B cell (primary cell): ENCODE data around the gene MAPRE2. TPM values are rescaled to one million over a fixed set of nuclear protein-coding genes. Genes with fewer than 3 reads are reported as not detected.

Experiments used
- ATAC-seq: fragments of 200-7000 bp; cut with Tn5 transposase; one replicate; pipeline ENCODE4 v1.10.0; 2021; ENCODE audit warnings: low read depth, mild to moderate bottlenecking, moderate number of reproducible peaks, moderate library complexity
- CTCF ChIA-PET: fragments of 350-600 bp; sonication (Branson Sonifier 250); formaldehyde crosslinking; loops from one replicate; lab custom pipeline; 2021; ENCODE audit warnings: antibody characterized with exemption, inconsistent platforms; lab: Charles Lee
- POLR2A ChIA-PET: fragments of 350-600 bp; sonication (Branson Sonifier 250); formaldehyde crosslinking; loops from one replicate; lab custom pipeline; 2021; ENCODE audit warnings: antibody characterized with exemption; lab: Charles Lee
- DNase-seq: peaks from one replicate; pipeline ENCODE4 v3.0.0; 2013
- H2AFZ ChIP-seq: 2 replicates; pipeline ENCODE4 v1.6.1; 2012; ENCODE audit warnings: mild to moderate bottlenecking, low read depth, low read length; ENCODE audit not compliant: insufficient read depth, poor library complexity, severe bottlenecking
- H3K27ac ChIP-seq, 2 donors: 1 replicate in 1 of 2; 2 replicates in 1 of 2; pipeline ENCODE4 v1.5.1; 2012 to 2013; ENCODE audit warnings: low read length in 2 of 2, mild to moderate bottlenecking in 2 of 2, moderate library complexity in 1 of 2
- H3K27me3 ChIP-seq, 4 experiments: fragments of 200-600 bp in 1 of 4; sonication (generic) in 1 of 4; replicated peaks in 1 of 4; 1 replicate in 2 of 4; 2 replicates in 2 of 4; pipeline versions ENCODE4 v1.6.1 to v1.7.0; 2013 to 2016; ENCODE audit warnings: low read length in 3 of 4, mild to moderate bottlenecking in 2 of 4, mixed read lengths in 1 of 4, moderate library complexity in 1 of 4; ENCODE audit not compliant: insufficient read depth in 4 of 4, control insufficient read depth in 3 of 4; ENCODE audit errors: control extremely low read depth in 1 of 4
- H3K36me3 ChIP-seq, 2 experiments: replicated peaks in 1 of 2; 1 replicate in 1 of 2; 2 replicates in 1 of 2; pipeline versions ENCODE4 v1.6.1 to v1.7.1; 2013; ENCODE audit warnings: low read length in 1 of 2; ENCODE audit not compliant: insufficient read depth in 2 of 2, control insufficient read depth in 1 of 2; ENCODE audit errors: control extremely low read depth in 1 of 2, extremely low read depth in 1 of 2
- H3K4me1 ChIP-seq, 2 donors: fragments of 200-600 bp in 1 of 2; sonication (generic) in 1 of 2; 1 replicate in 1 of 2; 2 replicates in 1 of 2; pipeline versions ENCODE4 v1.5.1 to v1.6.1; 2013 to 2017; ENCODE audit warnings: low read length in 2 of 2; ENCODE audit not compliant: control insufficient read depth in 2 of 2, insufficient read depth in 2 of 2
- H3K4me2 ChIP-seq: replicated peaks from 2 replicates; pipeline ENCODE3; 2012; ENCODE audit warnings: mild to moderate bottlenecking, low read depth, low read length; ENCODE audit not compliant: poor library complexity, severe bottlenecking
- H3K4me3 ChIP-seq, 5 experiments: fragments of 200-600 bp in 1 of 5; sonication (generic) in 1 of 5; 1 replicate in 3 of 5; 2 replicates in 2 of 5; pipeline versions ENCODE4 v1.5.1 to v1.7.0; 2011 to 2016; ENCODE audit warnings: low read length in 4 of 5, mild to moderate bottlenecking in 4 of 5, low read depth in 2 of 5, control low read depth in 1 of 5, moderate library complexity in 1 of 5; ENCODE audit not compliant: insufficient read depth in 1 of 5; ENCODE audit errors: control extremely low read depth in 1 of 5, extremely low read depth in 1 of 5
- H3K79me2 ChIP-seq: fragments of 200-600 bp; sonication (generic); one replicate; pipeline ENCODE4 v1.6.0; 2016; ENCODE audit warnings: low read length; ENCODE audit not compliant: control insufficient read depth, insufficient read depth
- H3K9ac ChIP-seq: fragments of 200-600 bp; sonication (generic); 2 replicates; pipeline ENCODE4 v1.6.1; 2017; ENCODE audit warnings: mild to moderate bottlenecking, low read length, moderate library complexity
- H3K9me3 ChIP-seq, 3 donors: one replicate each; pipeline versions ENCODE4 v1.6.1 to v1.7.1; 2013; ENCODE audit warnings: low read length in 2 of 3; ENCODE audit not compliant: control insufficient read depth in 2 of 3, insufficient read depth in 1 of 3; ENCODE audit errors: control extremely low read depth in 1 of 3
- H4K20me1 ChIP-seq: 2 replicates; pipeline ENCODE4 v1.6.0; 2012; ENCODE audit warnings: mild to moderate bottlenecking, low read length; ENCODE audit not compliant: insufficient read depth, control insufficient read depth, poor library complexity, severe bottlenecking
- H3K27ac Mint-ChIP-seq: one replicate; pipeline ENCODE4 v1.8.0; 2021; ENCODE audit warnings: mixed read lengths
- H3K27me3 Mint-ChIP-seq: one replicate; pipeline ENCODE4 v1.8.0; 2021; ENCODE audit warnings: mixed read lengths
- H3K4me1 Mint-ChIP-seq: one replicate; pipeline ENCODE4 v1.8.0; 2021; ENCODE audit warnings: mixed read lengths
- H3K4me3 Mint-ChIP-seq: one replicate; pipeline ENCODE4 v1.8.0; 2021; ENCODE audit warnings: mixed read lengths
- H3K9me3 Mint-ChIP-seq: one replicate; pipeline ENCODE4 v1.8.0; 2022; ENCODE audit warnings: mixed read lengths; ENCODE audit not compliant: insufficient read depth
- EZH2 ChIP-seq: IDR thresholded peaks from 2 replicates; pipeline ENCODE4 v1.6.1; 2012; ENCODE audit warnings: borderline replicate concordance, low read depth, mild to moderate bottlenecking, moderate library complexity, low read length; ENCODE audit not compliant: insufficient read depth, poor library complexity, severe bottlenecking
- WGBS: methylation state at CpG from one replicate; pipeline ENCODE4 v1.1.5; 2013; ENCODE audit warnings: missing lambda C conversion rate; ENCODE audit not compliant: insufficient coverage; 5-methylcytosine and 5-hydroxymethylcytosine counted together
- intact Hi-C: fragments of 100-400 bp; cut with micrococcal nuclease; formaldehyde crosslinking; loops from one replicate; pipeline ENCODE4 v1.10.0; 2022
- polyA minus RNA-seq: library from RNA; depleted of rRNA, polyadenylated mRNA; stranded (reverse); fragments of >200 nt; gene quantifications from 2 replicates; pipeline ENCODE4 v1.2.3, GENCODE V29; 2012
- polyA plus RNA-seq: library from polyadenylated mRNA; depleted of rRNA; stranded (reverse); fragments of >200 nt; gene quantifications from 2 replicates; pipeline ENCODE4 v1.2.3, GENCODE V29; 2012
- total RNA-seq, 2 donors: library from RNA; stranded (reverse); fragments of 120-200 nt in 1 of 2; gene quantifications; 1 replicate in 1 of 2; 2 replicates in 1 of 2; pipeline versions ENCODE4 v1.2.3 to v1.2.4, GENCODE V29; 2013 to 2022
- TF ChIP-seq, protein P1 (sequence below): fragments of 200-600 bp; IDR thresholded peaks from one replicate; pipeline ENCODE4 v1.8.0; 2022; ENCODE audit warnings: antibody characterized with exemption, mild to moderate bottlenecking

The MAPRE2 gene
- 62.6 and 63.3 TPM in 2 replicates for total RNA-seq
- total RNA-seq (2013), result 65.5 TPM
- polyA plus RNA-seq, result 33.6 and 36.7 TPM in 2 replicates
- polyA minus RNA-seq, result 49.6 and 79.1 TPM in 2 replicates

- H3K27ac Mint-ChIP-seq, result peak within 1 kb of the TSS; percentile 96
- TF ChIP-seq EZH2, result no peak
- TF ChIP-seq, protein P1, sequence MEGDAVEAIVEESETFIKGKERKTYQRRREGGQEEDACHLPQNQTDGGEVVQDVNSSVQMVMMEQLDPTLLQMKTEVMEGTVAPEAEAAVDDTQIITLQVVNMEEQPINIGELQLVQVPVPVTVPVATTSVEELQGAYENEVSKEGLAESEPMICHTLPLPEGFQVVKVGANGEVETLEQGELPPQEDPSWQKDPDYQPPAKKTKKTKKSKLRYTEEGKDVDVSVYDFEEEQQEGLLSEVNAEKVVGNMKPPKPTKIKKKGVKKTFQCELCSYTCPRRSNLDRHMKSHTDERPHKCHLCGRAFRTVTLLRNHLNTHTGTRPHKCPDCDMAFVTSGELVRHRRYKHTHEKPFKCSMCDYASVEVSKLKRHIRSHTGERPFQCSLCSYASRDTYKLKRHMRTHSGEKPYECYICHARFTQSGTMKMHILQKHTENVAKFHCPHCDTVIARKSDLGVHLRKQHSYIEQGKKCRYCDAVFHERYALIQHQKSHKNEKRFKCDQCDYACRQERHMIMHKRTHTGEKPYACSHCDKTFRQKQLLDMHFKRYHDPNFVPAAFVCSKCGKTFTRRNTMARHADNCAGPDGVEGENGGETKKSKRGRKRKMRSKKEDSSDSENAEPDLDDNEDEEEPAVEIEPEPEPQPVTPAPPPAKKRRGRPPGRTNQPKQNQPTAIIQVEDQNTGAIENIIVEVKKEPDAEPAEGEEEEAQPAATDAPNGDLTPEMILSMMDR, result peak; percentile 18
- Histone ChIP-seq H3K79me2 (peaks cover 50% of the 10 kb centered on the region), H3K36me3 (no peaks in the 10 kb centered on the region), H2AFZ (peak within 1 kb of the TSS; percentile 36), H3K27ac (peak within 1 kb of the TSS; percentile 95 to 96), H3K4me1 (peaks cover 73 to 77% of the 10 kb centered on the region in 2 donors), H3K9me3 (no peaks in the 10 kb centered on the region), H3K4me2 (peak within 1 kb of the TSS; percentile 86), H3K27me3 (no peaks in the 10 kb centered on the region), H3K4me3 (peak within 1 kb of the TSS; percentile 93 to 99 (median 97)), H4K20me1 (peaks cover 8% of the 10 kb centered on the region), H3K9ac (peak within 1 kb of the TSS; percentile 93)
- DNase-seq (peak; percentile 100), ATAC-seq (peak; percentile 85)
- under 1% methylated on average over 53 of the region's 54 CpGs for WGBS
- CTCF ChIA-PET, result interaction anchor here (0.7 to 7.0 kb wide), 14 partner anchors 9 to 575 kb away, joined by 3 to 130 read pairs (median 4); no protein-coding TSS in a partner anchor
- H3K4me1 Mint-ChIP-seq, result peaks cover 83% of the 10 kb centered on the region
- no peaks in the 10 kb centered on the region for H3K9me3 Mint-ChIP-seq
- H3K27me3 Mint-ChIP-seq, result no peaks in the 10 kb centered on the region
- intact Hi-C loops, result loop anchor here (1.0 to 5.0 kb wide), 10 partner anchors 9 to 551 kb away; partner anchors contain the start of genes INO80C, ZNF24, ZNF397 and ZSCAN30
- H3K4me3 Mint-ChIP-seq, result peak within 1 kb of the TSS; percentile 95
- POLR2A ChIA-PET, result interaction anchor here (1.5 to 2.6 kb wide), 3 partner anchors 9 to 303 kb away, joined by 6 to 18 read pairs (median 7); partner anchors contain the start of gene ZNF24
Measured at GRCh38 chr18:35040988-35041814, at the start of gene MAPRE2. MAPRE2 (plus strand) TSS chr18:35041413; CDS start chr18:35041540, 127 bp downstream.
